DND-41 (cell line): Measurements from ENCODE around the gene MYOM3.

Experiments used
- EZH2 ChIP-seq: IDR thresholded peaks from 3 replicates; pipeline ENCODE4 v1.6.1; 2012; ENCODE audit warnings: borderline replicate concordance, low read depth, mild to moderate bottlenecking, moderate library complexity, low read length, inconsistent platforms; ENCODE audit not compliant: severe bottlenecking
- TF ChIP-seq, protein P1 (sequence below): IDR thresholded peaks from 2 replicates; pipeline ENCODE4 v1.5.1; 2012; ENCODE audit warnings: borderline replicate concordance, low read length, moderate library complexity, mild to moderate bottlenecking; ENCODE audit not compliant: poor library complexity, severe bottlenecking; ENCODE audit errors: extremely low read depth

DNA sequence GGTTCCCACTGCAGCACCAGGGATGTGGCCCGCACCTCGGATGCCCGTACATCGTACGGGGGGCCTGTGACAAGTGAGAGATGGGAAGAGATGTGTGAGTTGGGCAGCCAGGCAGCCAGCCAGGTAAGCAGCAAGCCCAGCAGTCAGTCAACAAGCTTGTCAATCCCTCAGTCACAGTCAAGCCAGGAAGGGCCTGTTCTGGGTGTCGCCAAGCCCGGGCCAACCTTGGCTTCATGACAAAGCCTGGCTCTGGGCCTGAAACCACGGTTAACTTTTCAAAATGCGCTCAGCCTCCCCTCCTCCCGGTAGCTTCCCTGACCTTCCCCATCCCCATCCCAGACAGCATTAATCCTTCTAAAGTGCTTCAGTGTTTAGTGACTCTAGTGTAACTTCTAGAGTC, 31.8 kb downstream of the MYOM3 start:
- TF ChIP-seq, protein P1, sequence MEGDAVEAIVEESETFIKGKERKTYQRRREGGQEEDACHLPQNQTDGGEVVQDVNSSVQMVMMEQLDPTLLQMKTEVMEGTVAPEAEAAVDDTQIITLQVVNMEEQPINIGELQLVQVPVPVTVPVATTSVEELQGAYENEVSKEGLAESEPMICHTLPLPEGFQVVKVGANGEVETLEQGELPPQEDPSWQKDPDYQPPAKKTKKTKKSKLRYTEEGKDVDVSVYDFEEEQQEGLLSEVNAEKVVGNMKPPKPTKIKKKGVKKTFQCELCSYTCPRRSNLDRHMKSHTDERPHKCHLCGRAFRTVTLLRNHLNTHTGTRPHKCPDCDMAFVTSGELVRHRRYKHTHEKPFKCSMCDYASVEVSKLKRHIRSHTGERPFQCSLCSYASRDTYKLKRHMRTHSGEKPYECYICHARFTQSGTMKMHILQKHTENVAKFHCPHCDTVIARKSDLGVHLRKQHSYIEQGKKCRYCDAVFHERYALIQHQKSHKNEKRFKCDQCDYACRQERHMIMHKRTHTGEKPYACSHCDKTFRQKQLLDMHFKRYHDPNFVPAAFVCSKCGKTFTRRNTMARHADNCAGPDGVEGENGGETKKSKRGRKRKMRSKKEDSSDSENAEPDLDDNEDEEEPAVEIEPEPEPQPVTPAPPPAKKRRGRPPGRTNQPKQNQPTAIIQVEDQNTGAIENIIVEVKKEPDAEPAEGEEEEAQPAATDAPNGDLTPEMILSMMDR: no peak
- TF ChIP-seq EZH2: no peak
